NCI-H526 treated with DMSO at 0.1 percent for 48 hours (cell line): ENCODE data around the gene TMEM74B.
"Not testable (repeated sequence)": the region's sequence is repeated elsewhere in the genome, so short reads cannot be mapped to it uniquely, and the experiment has no call there.

Experiments used
- DNase-seq: peaks from one replicate; lab custom pipeline; 2025; lab: John Stamatoyannopoulos, UW

Gene TMEM74B

GRCh38 chr20:1184638-1185315 is at the start of gene TMEM74B:
Gene TMEM74B, minus strand, starts transcription at chr20:1184981. Its CDS starts 1,180 bp downstream, at chr20:1183801.
- peak; percentile 16 for DNase-seq

GRCh38 chr20:1232286-1233111 is 47.7 kb upstream of the TMEM74B start:
- no peak for DNase-seq

GRCh38 chr20:1229541-1229940 is 44.8 kb upstream of the TMEM74B start:
- no peak for DNase-seq

- peak; percentile 48 for DNase-seq
These were observed 41.2 kb upstream of the TMEM74B start, which contains the start of gene RAD21L1 for GRCh38 chr20:1225783-1226654. Gene RAD21L1, plus strand, starts transcription at chr20:1226044. Its CDS starts 2,410 bp downstream, at chr20:1228454.

GRCh38 chr20:1225263-1225782 is 40.5 kb upstream of the TMEM74B start:
- DNase-seq: peak; percentile 66

GRCh38 chr20:1224205-1224890 is 39.6 kb upstream of the TMEM74B start:
- no peak for DNase-seq

- DNase-seq: not testable (repeated sequence)
These were observed 38.0 kb upstream of the TMEM74B start for GRCh38 chr20:1222750-1223149.

- DNase-seq: not testable (repeated sequence)
These were observed 32.0 kb upstream of the TMEM74B start for GRCh38 chr20:1216527-1217427.

GRCh38 chr20:1215386-1216170 is 30.8 kb upstream of the TMEM74B start:
- DNase-seq: no peak

- no peak for DNase-seq
These were observed 30.1 kb upstream of the TMEM74B start for GRCh38 chr20:1214838-1215261.

GRCh38 chr20:1212607-1213396 is 28.0 kb upstream of the TMEM74B start:
- peak; percentile 84 for DNase-seq

GRCh38 chr20:1212023-1212422 is 27.2 kb upstream of the TMEM74B start:
- DNase-seq: no peak

GRCh38 chr20:1210501-1210900 is 25.7 kb upstream of the TMEM74B start:
- DNase-seq: no peak

GRCh38 chr20:1209447-1210387 is 24.9 kb upstream of the TMEM74B start:
- DNase-seq: no peak

GRCh38 chr20:1207293-1207878 is 22.6 kb upstream of the TMEM74B start:
- no peak for DNase-seq

GRCh38 chr20:1206366-1207148 is 21.8 kb upstream of the TMEM74B start:
- DNase-seq: no peak
